Transverse colon (tissue), 4 donors: ENCODE results near the gene CACNA2D1. TPM values are rescaled to one million over a fixed set of nuclear protein-coding genes. Genes with fewer than 3 reads are reported as not detected.

Source experiments
- DNase-seq: peaks from one replicate; pipeline ENCODE4 v3.0.0-alpha.2; 2019
- H3K27ac ChIP-seq, 4 donors: fragments of 200-600 bp; sonication (generic); 2 replicates each; pipeline ENCODE4 v1.5.1; 2016 to 2018; ENCODE audit warnings: inconsistent platforms in 4 of 4
- H3K27me3 ChIP-seq: fragments of 200-600 bp; sonication (generic); 2 replicates; pipeline ENCODE4 v1.5.1; 2017; ENCODE audit warnings: inconsistent platforms
- H3K36me3 ChIP-seq, 4 donors: fragments of 200-600 bp; sonication (generic); 2 replicates each; pipeline ENCODE4 v1.5.1; 2017 to 2019; ENCODE audit warnings: inconsistent platforms in 4 of 4
- H3K4me1 ChIP-seq, 4 donors: fragments of 200-600 bp; sonication (generic); 2 replicates each; pipeline ENCODE4 v1.5.1; 2017 to 2020; ENCODE audit warnings: inconsistent platforms in 4 of 4
- H3K4me3 ChIP-seq, 4 donors: fragments of 200-600 bp; sonication (generic); 1 replicate in 1 of 4; 2 replicates in 3 of 4; pipeline versions ENCODE4 v1.5.1 to v1.6.1; 2017 to 2019; ENCODE audit warnings: inconsistent platforms in 4 of 4
- H3K9me3 ChIP-seq, 2 donors: fragments of 200-600 bp; sonication (generic); 2 replicates each; pipeline ENCODE4 v1.5.1; 2017 to 2019; ENCODE audit warnings: inconsistent platforms in 2 of 2
- CTCF ChIP-seq, 5 experiments: fragments of 200-600 bp in 3 of 5; fragments of 450-650 bp in 2 of 5; sonication (generic) in 3 of 5; IDR thresholded peaks; 1 replicate in 2 of 5; 2 replicates in 3 of 5; pipeline ENCODE4 v1.5.1; 2016 to 2017; ENCODE audit warnings: antibody characterized with exemption in 5 of 5, inconsistent platforms in 3 of 5, mild to moderate bottlenecking in 2 of 5, moderate library complexity in 1 of 5
- EP300 ChIP-seq: sonication (generic); formaldehyde crosslinking; IDR thresholded peaks from one replicate; pipeline ENCODE4 v1.6.1; 2017; ENCODE audit warnings: antibody characterized with exemption, low read depth
- POLR2A ChIP-seq: fragments of 450-650 bp; IDR thresholded peaks from one replicate; pipeline ENCODE4 v1.6.1; 2016; ENCODE audit warnings: antibody characterized with exemption, mild to moderate bottlenecking, moderate library complexity
- POLR2AphosphoS5 ChIP-seq, 3 donors: sonication (generic); formaldehyde crosslinking; IDR thresholded peaks; one replicate each; pipeline ENCODE4 v1.6.1; 2016; ENCODE audit warnings: antibody characterized with exemption in 3 of 3
- WGBS, 2 donors: methylation state at CpG; one replicate each; pipeline ENCODE4 v1.1.5; 2018; ENCODE audit warnings: low coverage in 1 of 2; 5-methylcytosine and 5-hydroxymethylcytosine counted together
- in situ Hi-C, 4 donors: fragments of 200-750 bp; cut with MboI; loops; one replicate each; pipeline versions ENCODE4 v1.15.0 to v1.15.1; 2017; ENCODE audit warnings: low sequenced_read_pairs in 3 of 4, low pct_ligation_motif_present in 1 of 4, low pct_unique_long_range_greater_than_20kb in 1 of 4
- intact Hi-C: fragments of 100-400 bp; cut with DNase I; formaldehyde crosslinking; loops from one replicate; pipeline ENCODE4 v1.15.1; 2023; ENCODE audit warnings: low total_unique reads
- total RNA-seq, 4 donors: library from RNA; depleted of rRNA; stranded (reverse); fragments of >200 nt; gene quantifications; one replicate each; pipeline ENCODE4 v1.1.0, GENCODE V29; 2016

The CACNA2D1 gene
- total RNA-seq, 4 donors from 2014 or later = 11.0 to 126 (median 22.9) TPM

DNA sequence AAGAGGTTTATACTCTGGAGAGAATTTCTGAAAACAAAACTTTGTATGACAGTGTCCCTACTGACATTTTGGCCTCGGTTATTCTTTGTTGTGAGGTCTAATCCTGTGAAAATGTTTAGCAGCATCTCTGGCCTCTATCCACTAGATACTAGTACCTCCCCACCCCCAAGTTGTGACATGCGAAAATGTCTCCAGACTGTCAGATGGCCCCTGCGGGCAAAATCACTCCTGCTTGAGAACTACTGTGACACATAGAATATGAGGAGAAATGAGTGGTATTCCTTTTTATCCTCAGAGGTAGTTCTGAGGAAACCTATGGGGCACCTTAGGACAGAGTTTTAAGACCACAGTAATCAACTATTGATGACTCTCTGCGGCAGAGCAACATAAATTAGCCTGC is 358.5 kb downstream of the CACNA2D1 start:
- intact Hi-C loops = no loop called here
- no peaks in the 10 kb centered on the region for H3K9me3 ChIP-seq
- in situ Hi-C loops = no loop called here
- no peaks in the 10 kb centered on the region for H3K36me3 ChIP-seq
- H3K27ac ChIP-seq = no peak overlapping the region
- H3K4me3 ChIP-seq = no peak overlapping the region
- no peaks in the 10 kb centered on the region for H3K27me3 ChIP-seq
- DNase-seq = no peak
- TF ChIP-seq POLR2AphosphoS5 (IDR thresholded peaks at IDR 0.05) = no peak
- no peak for TF ChIP-seq POLR2A
- WGBS, 2 donors = 85% methylated on average over 3 to 4 of the region's 4 CpGs
- peaks cover 0 to 5% (median 0%) of the 10 kb centered on the region in 4 donors for H3K4me1 ChIP-seq

GRCh38 chr7:82081644-82082224 is 361.8 kb downstream of the CACNA2D1 start:
- no peak for DNase-seq
- Histone ChIP-seq H3K4me3 (no peak overlapping the region), H3K4me1 (peaks cover 0 to 5% (median 0%) of the 10 kb centered on the region in 4 donors), H3K27me3 (no peaks in the 10 kb centered on the region), H3K9me3 (no peaks in the 10 kb centered on the region), H3K36me3 (no peaks in the 10 kb centered on the region), H3K27ac (no peak overlapping the region)
- 82% methylated on average over 12 of the region's 12 CpGs; no CpG with 5 or more reads in 1 of the 2 donors for WGBS, 2 donors
- intact Hi-C loops = no loop called here
- TF ChIP-seq CTCF (IDR thresholded peaks at IDR 0.05) = no peak
- in situ Hi-C loops = no loop called here

DNA sequence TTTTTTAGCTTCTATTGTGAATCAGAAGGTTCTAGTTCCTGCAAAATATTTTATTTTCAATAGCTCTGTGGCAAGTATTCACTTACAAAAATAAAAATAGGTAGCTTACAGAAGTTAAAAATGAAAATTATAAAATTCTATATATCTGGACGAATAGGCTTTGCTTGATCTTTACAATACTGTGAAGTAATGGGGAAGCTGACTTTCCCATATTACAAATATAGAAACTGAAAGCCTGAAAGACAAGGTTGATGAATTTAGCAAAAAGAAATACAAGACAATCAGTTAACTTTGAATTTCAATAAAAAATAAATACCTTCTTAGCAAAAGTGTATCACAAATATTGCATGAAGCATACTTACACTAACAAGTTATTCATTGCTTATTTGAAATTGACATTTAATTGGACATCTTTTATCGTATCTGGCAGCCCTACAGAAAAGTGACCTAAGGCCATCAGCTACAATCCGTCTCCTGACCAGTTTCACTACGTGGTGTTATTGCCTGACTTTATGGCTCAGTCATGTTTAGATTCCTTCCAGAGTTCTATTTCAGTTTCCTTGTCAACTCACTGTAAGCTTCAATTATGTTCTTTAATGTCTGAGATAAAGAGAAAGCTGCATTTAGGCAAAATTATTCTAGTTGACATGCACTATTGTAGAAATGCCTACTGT is 363.2 kb downstream of the CACNA2D1 start:
- WGBS, 2 donors = 19 to 23% methylated on average over 4 of the region's 4 CpGs
- no peak overlapping the region for H3K27ac ChIP-seq
- DNase-seq = no peak
- no peak for TF ChIP-seq EP300
- TF ChIP-seq POLR2A = no peak
- TF ChIP-seq POLR2AphosphoS5 (IDR thresholded peaks at IDR 0.05) = no peak
- no peak for TF ChIP-seq CTCF (IDR thresholded peaks at IDR 0.05)
- no peak overlapping the region for H3K4me3 ChIP-seq
- no peaks in the 10 kb centered on the region for H3K36me3 ChIP-seq
- no peaks in the 10 kb centered on the region for H3K27me3 ChIP-seq
- intact Hi-C loops = no loop called here
- no peaks in the 10 kb centered on the region for H3K9me3 ChIP-seq
- peaks cover 0 to 5% (median 0%) of the 10 kb centered on the region in 4 donors for H3K4me1 ChIP-seq
- in situ Hi-C loops = no loop called here

DNA sequence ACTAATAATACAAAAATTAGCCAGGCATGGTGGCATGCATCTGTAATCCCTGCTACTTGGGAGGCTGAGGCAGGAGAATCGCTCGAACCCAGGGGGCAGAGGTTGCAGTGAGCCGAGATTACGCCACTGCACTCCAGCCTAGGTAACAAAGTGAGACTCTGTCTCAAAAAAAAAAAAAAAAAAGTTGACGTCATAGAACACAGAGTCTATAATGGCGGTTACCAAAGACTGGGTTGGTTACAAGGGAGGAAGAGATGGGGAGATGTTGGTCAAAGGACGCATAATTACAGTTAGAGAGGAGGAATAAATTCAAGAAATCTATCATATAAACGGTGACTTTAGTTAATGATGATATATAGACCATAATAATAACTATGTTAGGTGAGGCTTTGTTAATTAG is 364.1 kb downstream of the CACNA2D1 start:
- H3K27me3 ChIP-seq = no peaks in the 10 kb centered on the region
- TF ChIP-seq POLR2AphosphoS5 (IDR thresholded peaks at IDR 0.05) (no peak), EP300 (no peak), CTCF (IDR thresholded peaks at IDR 0.05) (no peak), POLR2A (no peak)
- in situ Hi-C loops (no loop called here), intact Hi-C loops (no loop called here)
- no peaks in the 10 kb centered on the region for H3K36me3 ChIP-seq
- no peak overlapping the region for H3K27ac ChIP-seq
- no peak for DNase-seq
- H3K9me3 ChIP-seq = no peaks in the 10 kb centered on the region
- WGBS, 2 donors = 93 to 97% methylated on average over 5 to 8 of the region's 8 CpGs
- no peak overlapping the region for H3K4me3 ChIP-seq
- H3K4me1 ChIP-seq = peaks cover 0 to 5% (median 0%) of the 10 kb centered on the region in 4 donors
